GM12878 (cell line): ENCODE data around the gene SSPN. TPM values are rescaled to one million over a fixed set of nuclear protein-coding genes. Genes with fewer than 3 reads are reported as not detected.

Source experiments
- ATF7 ChIP-seq: fragments of 450-650 bp; IDR thresholded peaks from 2 replicates; pipeline ENCODE4 v1.6.1; 2016; ENCODE audit warnings: low read depth, mild to moderate bottlenecking
- CHD2 ChIP-seq: IDR thresholded peaks from 2 replicates; pipeline ENCODE4 v1.6.1; 2011; ENCODE audit warnings: low read depth, low read length, improper control_type of control experiment, borderline replicate concordance
- EED ChIP-seq: sonication (generic); IDR thresholded peaks from 2 replicates; pipeline ENCODE4 v1.6.1; 2016; ENCODE audit warnings: antibody characterized with exemption, low read depth
- EZH2 ChIP-seq: IDR thresholded peaks from 2 replicates; pipeline ENCODE4 v1.6.1; 2012; ENCODE audit warnings: low read depth, mild to moderate bottlenecking, control low read depth, inconsistent platforms, low read length, borderline replicate concordance; ENCODE audit not compliant: control insufficient read depth
- FOXK2 ChIP-seq: fragments of 450-650 bp; IDR thresholded peaks from 2 replicates; pipeline ENCODE4 v1.6.1; 2017; ENCODE audit warnings: mild to moderate bottlenecking, moderate library complexity
- HDAC6 ChIP-seq: fragments of 200-600 bp; sonication (generic); IDR thresholded peaks from one replicate; pipeline ENCODE4 v1.8.0; 2017; ENCODE audit warnings: antibody characterized with exemption; ENCODE audit not compliant: unreplicated experiment
- KAT2A ChIP-seq: conservative IDR thresholded peaks from 2 replicates; pipeline ENCODE4 v1.6.1; 2011; ENCODE audit warnings: low read depth, low read length; ENCODE audit not compliant: control insufficient read depth
- MEF2B ChIP-seq: fragments of 450-650 bp; IDR thresholded peaks from 2 replicates; pipeline ENCODE4 v1.6.1; 2018; ENCODE audit warnings: mild to moderate bottlenecking, moderate library complexity; ENCODE audit not compliant: partially characterized antibody, poor library complexity, severe bottlenecking
- NBN ChIP-seq: fragments of 450-650 bp; IDR thresholded peaks from 2 replicates; pipeline ENCODE4 v1.6.1; 2016
- NRF1 ChIP-seq: conservative IDR thresholded peaks from 2 replicates; pipeline ENCODE4 v1.6.1; 2011; ENCODE audit warnings: mild to moderate bottlenecking, low read depth, low read length, improper control_type of control experiment
- RB1 ChIP-seq: fragments of 450-650 bp; formaldehyde crosslinking; IDR thresholded peaks from 2 replicates; pipeline ENCODE4 v1.6.1; 2017; ENCODE audit warnings: mild to moderate bottlenecking, borderline replicate concordance
- RBBP5 ChIP-seq: fragments of 200-600 bp; sonication (generic); conservative IDR thresholded peaks from 2 replicates; pipeline ENCODE4 v1.6.1; 2016
- SMAD1 ChIP-seq: fragments of 450-650 bp; IDR thresholded peaks from 2 replicates; pipeline ENCODE4 v1.6.1; 2018; ENCODE audit warnings: mild to moderate bottlenecking, low read depth; ENCODE audit not compliant: partially characterized antibody
- polyA plus RNA-seq, 11 experiments: library from polyadenylated mRNA; depleted of rRNA in 4 of 11; unstranded in 6 of 11; stranded (reverse) in 5 of 11; fragments of >200 nt; fragmentation: Nextera tagmentation in 4 of 11; fragmentation: Illumina TruSeq in 1 of 11; extraction: Ambion mirVana in 4 of 11; extraction: Trizol in 1 of 11; gene quantifications; 1 replicate in 1 of 11; 2 replicates in 10 of 11; pipeline versions ENCODE4 v1.2.1 to v1.2.3, GENCODE V29; 2011 to 2016; ENCODE audit warnings: inconsistent platforms in 2 of 11, missing spikeins in 2 of 11, low read depth in 1 of 11
- total RNA-seq, 4 experiments: library from RNA; depleted of rRNA in 3 of 4; stranded (reverse); fragments of >200 nt in 3 of 4; fragmentation: Illumina TruSeq in 1 of 4; extraction: Trizol in 1 of 4; gene quantifications; 2 replicates each; pipeline versions ENCODE4 v1.2.1 to v1.2.3, GENCODE V29; 2013 to 2021
- TF ChIP-seq, protein P1 (sequence below): fragments of 450-650 bp; IDR thresholded peaks from 2 replicates; pipeline ENCODE4 v1.6.1; 2018; ENCODE audit warnings: borderline replicate concordance, mild to moderate bottlenecking; ENCODE audit not compliant: partially characterized antibody
- TF ChIP-seq, protein P2 (sequence below): IDR thresholded peaks from 2 replicates; pipeline ENCODE4 v1.6.1; 2012; ENCODE audit warnings: improper control_type of control experiment, low read depth, low read length; ENCODE audit not compliant: insufficient replicate concordance
- TF ChIP-seq, protein P3 (sequence below): IDR thresholded peaks from 2 replicates; pipeline ENCODE4 v1.6.1; 2012; ENCODE audit warnings: low read depth, low read length, improper control_type of control experiment

SSPN gene
- total and polyA plus RNA-seq, 10 of the 15 experiments (the other 5 are each of a cell fraction or from before 2014, with no cell fraction given) = 0.04 to 0.41 (median 0.28) TPM; not detected in 5

DNA sequence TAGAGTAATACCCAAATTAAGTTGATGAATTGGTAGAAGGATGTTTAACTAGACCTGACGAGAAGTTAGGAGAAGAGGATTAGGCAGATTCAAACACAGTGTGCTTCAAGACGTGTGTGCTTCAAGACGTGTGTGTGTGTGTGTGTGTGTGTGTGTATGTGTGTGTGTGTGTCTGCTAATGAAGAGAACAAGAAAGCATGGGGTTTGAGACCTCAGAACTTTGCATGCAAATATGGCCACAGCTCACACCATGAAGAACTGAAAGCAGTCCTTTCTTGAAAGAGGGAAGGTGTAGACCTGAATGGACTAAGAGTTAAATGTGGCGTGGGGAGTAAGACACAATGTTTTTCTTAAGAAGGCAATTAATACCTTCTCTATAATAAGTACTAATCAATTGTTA lies 32.5 kb upstream of the SSPN start (continued):
- TF ChIP-seq MEF2B (peak; percentile 29), SMAD1 (no peak), HDAC6 (no peak), EZH2 (no peak), RBBP5 (no peak), NBN (peak; percentile 91), ATF7 (peak; percentile 66), RB1 (no peak), FOXK2 (no peak), CHD2 (peak; percentile 36; the same call in 1 of the 2 replicates), NRF1 (no peak), KAT2A (no peak), EED (no peak)
- TF ChIP-seq, protein P1, sequence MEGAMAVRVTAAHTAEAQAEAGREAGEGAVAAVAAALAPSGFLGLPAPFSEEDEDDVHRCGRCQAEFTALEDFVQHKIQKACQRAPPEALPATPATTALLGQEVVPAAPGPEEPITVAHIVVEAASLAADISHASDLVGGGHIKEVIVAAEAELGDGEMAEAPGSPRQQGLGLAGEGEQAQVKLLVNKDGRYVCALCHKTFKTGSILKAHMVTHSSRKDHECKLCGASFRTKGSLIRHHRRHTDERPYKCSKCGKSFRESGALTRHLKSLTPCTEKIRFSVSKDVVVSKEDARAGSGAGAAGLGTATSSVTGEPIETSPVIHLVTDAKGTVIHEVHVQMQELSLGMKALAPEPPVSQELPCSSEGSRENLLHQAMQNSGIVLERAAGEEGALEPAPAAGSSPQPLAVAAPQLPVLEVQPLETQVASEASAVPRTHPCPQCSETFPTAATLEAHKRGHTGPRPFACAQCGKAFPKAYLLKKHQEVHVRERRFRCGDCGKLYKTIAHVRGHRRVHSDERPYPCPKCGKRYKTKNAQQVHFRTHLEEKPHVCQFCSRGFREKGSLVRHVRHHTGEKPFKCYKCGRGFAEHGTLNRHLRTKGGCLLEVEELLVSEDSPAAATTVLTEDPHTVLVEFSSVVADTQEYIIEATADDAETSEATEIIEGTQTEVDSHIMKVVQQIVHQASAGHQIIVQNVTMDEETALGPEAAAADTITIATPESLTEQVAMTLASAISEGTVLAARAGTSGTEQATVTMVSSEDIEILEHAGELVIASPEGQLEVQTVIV = no peak
- TF ChIP-seq, protein P2, sequence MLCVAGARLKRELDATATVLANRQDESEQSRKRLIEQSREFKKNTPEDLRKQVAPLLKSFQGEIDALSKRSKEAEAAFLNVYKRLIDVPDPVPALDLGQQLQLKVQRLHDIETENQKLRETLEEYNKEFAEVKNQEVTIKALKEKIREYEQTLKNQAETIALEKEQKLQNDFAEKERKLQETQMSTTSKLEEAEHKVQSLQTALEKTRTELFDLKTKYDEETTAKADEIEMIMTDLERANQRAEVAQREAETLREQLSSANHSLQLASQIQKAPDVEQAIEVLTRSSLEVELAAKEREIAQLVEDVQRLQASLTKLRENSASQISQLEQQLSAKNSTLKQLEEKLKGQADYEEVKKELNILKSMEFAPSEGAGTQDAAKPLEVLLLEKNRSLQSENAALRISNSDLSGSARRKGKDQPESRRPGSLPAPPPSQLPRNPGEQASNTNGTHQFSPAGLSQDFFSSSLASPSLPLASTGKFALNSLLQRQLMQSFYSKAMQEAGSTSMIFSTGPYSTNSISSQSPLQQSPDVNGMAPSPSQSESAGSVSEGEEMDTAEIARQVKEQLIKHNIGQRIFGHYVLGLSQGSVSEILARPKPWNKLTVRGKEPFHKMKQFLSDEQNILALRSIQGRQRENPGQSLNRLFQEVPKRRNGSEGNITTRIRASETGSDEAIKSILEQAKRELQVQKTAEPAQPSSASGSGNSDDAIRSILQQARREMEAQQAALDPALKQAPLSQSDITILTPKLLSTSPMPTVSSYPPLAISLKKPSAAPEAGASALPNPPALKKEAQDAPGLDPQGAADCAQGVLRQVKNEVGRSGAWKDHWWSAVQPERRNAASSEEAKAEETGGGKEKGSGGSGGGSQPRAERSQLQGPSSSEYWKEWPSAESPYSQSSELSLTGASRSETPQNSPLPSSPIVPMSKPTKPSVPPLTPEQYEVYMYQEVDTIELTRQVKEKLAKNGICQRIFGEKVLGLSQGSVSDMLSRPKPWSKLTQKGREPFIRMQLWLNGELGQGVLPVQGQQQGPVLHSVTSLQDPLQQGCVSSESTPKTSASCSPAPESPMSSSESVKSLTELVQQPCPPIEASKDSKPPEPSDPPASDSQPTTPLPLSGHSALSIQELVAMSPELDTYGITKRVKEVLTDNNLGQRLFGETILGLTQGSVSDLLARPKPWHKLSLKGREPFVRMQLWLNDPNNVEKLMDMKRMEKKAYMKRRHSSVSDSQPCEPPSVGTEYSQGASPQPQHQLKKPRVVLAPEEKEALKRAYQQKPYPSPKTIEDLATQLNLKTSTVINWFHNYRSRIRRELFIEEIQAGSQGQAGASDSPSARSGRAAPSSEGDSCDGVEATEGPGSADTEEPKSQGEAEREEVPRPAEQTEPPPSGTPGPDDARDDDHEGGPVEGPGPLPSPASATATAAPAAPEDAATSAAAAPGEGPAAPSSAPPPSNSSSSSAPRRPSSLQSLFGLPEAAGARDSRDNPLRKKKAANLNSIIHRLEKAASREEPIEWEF = no peak
- TF ChIP-seq, protein P3, sequence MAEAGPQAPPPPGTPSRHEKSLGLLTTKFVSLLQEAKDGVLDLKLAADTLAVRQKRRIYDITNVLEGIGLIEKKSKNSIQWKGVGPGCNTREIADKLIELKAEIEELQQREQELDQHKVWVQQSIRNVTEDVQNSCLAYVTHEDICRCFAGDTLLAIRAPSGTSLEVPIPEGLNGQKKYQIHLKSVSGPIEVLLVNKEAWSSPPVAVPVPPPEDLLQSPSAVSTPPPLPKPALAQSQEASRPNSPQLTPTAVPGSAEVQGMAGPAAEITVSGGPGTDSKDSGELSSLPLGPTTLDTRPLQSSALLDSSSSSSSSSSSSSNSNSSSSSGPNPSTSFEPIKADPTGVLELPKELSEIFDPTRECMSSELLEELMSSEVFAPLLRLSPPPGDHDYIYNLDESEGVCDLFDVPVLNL = no peak
